A549 (cell line): ENCODE data around the gene KCNMA1. TPM values are rescaled to one million over a fixed set of nuclear protein-coding genes. Genes with fewer than 3 reads are reported as not detected.

Source experiments
- ATAC-seq, 2 experiments: fragments of 200-7000 bp in 1 of 2; fragments of >200 bp in 1 of 2; cut with Nextera tagmentation in 1 of 2; cut with Tn5 transposase in 1 of 2; 3 replicates each; pipeline versions ENCODE4 v1.8.0 to v1.9.1; 2018 to 2020; ENCODE audit warnings: mild to moderate bottlenecking in 1 of 2, moderate library complexity in 1 of 2
- CTCF ChIA-PET: fragments of 300-600 bp; sonication (Branson Sonifier 250); formaldehyde crosslinking; extraction: SDS; loops from one replicate; lab custom pipeline; 2021; ENCODE audit warnings: antibody characterized with exemption, inconsistent platforms; lab: Yijun Ruan, JAX
- POLR2A ChIA-PET: fragments of 350-600 bp; formaldehyde crosslinking; extraction: SDS; loops from one replicate; lab custom pipeline; 2021; ENCODE audit warnings: antibody characterized with exemption, inconsistent platforms; lab: Yijun Ruan, JAX
- DNase-seq, 2 experiments: peaks; one replicate each; pipeline versions ENCODE4 v3.0.0 to v3.0.0-alpha.2; 2011 to 2016; ENCODE audit warnings: low read depth in 1 of 2, low spot score in 1 of 2
- FAIRE-seq: peaks from 2 replicates; lab custom pipeline; 2011; peaks lifted over from hg19 to GRCh38; lab: Jason Lieb, UNC
- H3K27ac ChIP-seq, 2 experiments: fragments of >200 bp; sonication (Bioruptor Twin); formaldehyde crosslinking; 3 replicates each; pipeline ENCODE4 v1.5.1; 2016 to 2017
- H3K4me1 ChIP-seq: fragments of >200 bp; sonication (Bioruptor Twin); formaldehyde crosslinking; 3 replicates; pipeline ENCODE4 v1.6.1; 2016
- H3K4me2 ChIP-seq: fragments of >200 bp; sonication (Bioruptor Twin); formaldehyde crosslinking; 3 replicates; pipeline ENCODE4 v1.6.1; 2016
- H3K4me3 ChIP-seq: fragments of >200 bp; sonication (Bioruptor Twin); formaldehyde crosslinking; 3 replicates; pipeline ENCODE4 v1.5.1; 2016
- H3K9me3 ChIP-seq: fragments of >200 bp; sonication (Bioruptor Twin); formaldehyde crosslinking; 3 replicates; pipeline ENCODE4 v1.6.1; 2016
- CHD4 ChIP-seq: fragments of 200-600 bp; sonication (generic); IDR thresholded peaks from 2 replicates; pipeline ENCODE4 v1.6.1; 2016; ENCODE audit warnings: antibody characterized with exemption, mild to moderate bottlenecking, borderline replicate concordance
- EP300 ChIP-seq, 2 experiments: fragments of >200 bp; sonication (Bioruptor Twin); formaldehyde crosslinking; IDR thresholded peaks; 2 replicates in 1 of 2; 3 replicates in 1 of 2; pipeline ENCODE4 v1.6.1; 2016 to 2017
- FOSB ChIP-seq: fragments of 250-450 bp; sonication (Bioruptor Pico); IDR thresholded peaks from 2 replicates; pipeline ENCODE4 v1.5.0; 2020; ENCODE audit warnings: mild to moderate bottlenecking, moderate library complexity
- FOXS1 ChIP-seq: fragments of 250-450 bp; sonication (Bioruptor Pico); IDR thresholded peaks from 2 replicates; pipeline ENCODE4 v1.5.0; 2020; ENCODE audit warnings: mild to moderate bottlenecking, moderate library complexity
- GATA3 ChIP-seq: IDR thresholded peaks from 2 replicates; pipeline ENCODE4 v1.6.1; 2012; ENCODE audit warnings: borderline replicate concordance
- HDAC2 ChIP-seq: fragments of 200-600 bp; sonication (generic); IDR thresholded peaks from 2 replicates; pipeline ENCODE4 v1.6.1; 2016
- HOXB5 ChIP-seq: fragments of 250-450 bp; sonication (Bioruptor Pico); IDR thresholded peaks from 2 replicates; pipeline ENCODE4 v1.5.0; 2020; ENCODE audit warnings: mild to moderate bottlenecking, moderate library complexity
- MAFK ChIP-seq: fragments of 450-650 bp; IDR thresholded peaks from 2 replicates; pipeline ENCODE4 v1.6.1; 2014; ENCODE audit not compliant: partially characterized antibody
- NFE2L2 ChIP-seq: fragments of 150-350 bp; conservative IDR thresholded peaks from 2 replicates; pipeline ENCODE4 v1.6.1; 2014; ENCODE audit warnings: low read length
- NR3C1 ChIP-seq: fragments of >200 bp; sonication (Bioruptor Twin); formaldehyde crosslinking; IDR thresholded peaks from 3 replicates; pipeline ENCODE4 v1.6.1; 2017
- PHF8 ChIP-seq: fragments of 200-600 bp; sonication (generic); IDR thresholded peaks from 2 replicates; pipeline ENCODE4 v1.6.1; 2016; ENCODE audit warnings: low read depth, mild to moderate bottlenecking, antibody characterized with exemption, moderate library complexity, borderline replicate concordance
- RAD21 ChIP-seq, 2 experiments: fragments of >200 bp in 1 of 2; sonication (Bioruptor Twin) in 1 of 2; formaldehyde crosslinking in 1 of 2; IDR thresholded peaks in 1 of 2; conservative IDR thresholded peaks in 1 of 2; 2 replicates in 1 of 2; 3 replicates in 1 of 2; pipeline ENCODE4 v1.6.1; 2012 to 2018; ENCODE audit warnings: inconsistent platforms in 1 of 2
- RARB ChIP-seq: fragments of 250-450 bp; sonication (Bioruptor Pico); IDR thresholded peaks from 2 replicates; pipeline ENCODE4 v1.8.0; 2021; ENCODE audit warnings: mild to moderate bottlenecking, moderate library complexity
- RNF2 ChIP-seq: fragments of 200-600 bp; sonication (generic); IDR thresholded peaks from 2 replicates; pipeline ENCODE4 v1.6.1; 2016; ENCODE audit warnings: low read depth, mild to moderate bottlenecking, antibody characterized with exemption, moderate library complexity, borderline replicate concordance
- TFCP2L1 ChIP-seq: fragments of 250-450 bp; sonication (Bioruptor Pico); IDR thresholded peaks from 2 replicates; pipeline ENCODE4 v1.5.0; 2021; ENCODE audit warnings: mild to moderate bottlenecking
- TP53 ChIP-seq: fragments of 250-450 bp; sonication (Bioruptor Pico); IDR thresholded peaks from 2 replicates; pipeline ENCODE4 v1.5.0; 2021; ENCODE audit warnings: mild to moderate bottlenecking, moderate library complexity
- ZC3H11A ChIP-seq: fragments of 450-650 bp; IDR thresholded peaks from 2 replicates; pipeline ENCODE4 v1.6.1; 2014; ENCODE audit warnings: antibody characterized with exemption, mild to moderate bottlenecking
- ZSCAN20 ChIP-seq: fragments of 250-450 bp; sonication (Bioruptor Pico); IDR thresholded peaks from 2 replicates; pipeline ENCODE4 v1.8.0; 2022; ENCODE audit warnings: mild to moderate bottlenecking, moderate library complexity
- WGBS: methylation state at CpG from one replicate; pipeline ENCODE4 v1.1.6; 2017; ENCODE audit errors: missing lambda C conversion rate; 5-methylcytosine and 5-hydroxymethylcytosine counted together
- polyA plus RNA-seq, 4 experiments: library from polyadenylated mRNA; depleted of rRNA in 3 of 4; stranded (reverse); fragments of >200 nt; fragmentation: RNase III in 1 of 4; extraction: RNeasy Plus Mini Kit Qiagen cat#74134 plus additional on column Dnase treatment in 1 of 4; gene quantifications; 2 replicates in 3 of 4; 3 replicates in 1 of 4; pipeline ENCODE4 v1.2.3, GENCODE V29; 2011 to 2017
- TF ChIP-seq, protein P1 (sequence below): fragments of >200 bp; sonication (Bioruptor Twin); formaldehyde crosslinking; IDR thresholded peaks from 3 replicates; pipeline ENCODE4 v1.5.1; 2016
- TF ChIP-seq, protein P2 (sequence below): fragments of 250-450 bp; sonication (Bioruptor Pico); IDR thresholded peaks from 2 replicates; pipeline ENCODE4 v1.5.0; 2020; ENCODE audit warnings: low read depth, mild to moderate bottlenecking, moderate library complexity
- TF ChIP-seq, protein P3 (sequence below): IDR thresholded peaks from 2 replicates; pipeline ENCODE4 v1.6.1; 2012
- TF ChIP-seq, protein P4 (sequence below): IDR thresholded peaks from 2 replicates; pipeline ENCODE4 v1.6.1; 2012
- TF ChIP-seq, protein P5 (sequence below): fragments of 200-600 bp; sonication (generic); IDR thresholded peaks from 2 replicates; pipeline ENCODE4 v1.6.1; 2016; ENCODE audit warnings: antibody characterized with exemption, mild to moderate bottlenecking, moderate library complexity

The KCNMA1 gene
- polyA plus RNA-seq, 2 of the 4 experiments (the other 2 are of a cell fraction) = 14.9 to 30.6 TPM

DNA sequence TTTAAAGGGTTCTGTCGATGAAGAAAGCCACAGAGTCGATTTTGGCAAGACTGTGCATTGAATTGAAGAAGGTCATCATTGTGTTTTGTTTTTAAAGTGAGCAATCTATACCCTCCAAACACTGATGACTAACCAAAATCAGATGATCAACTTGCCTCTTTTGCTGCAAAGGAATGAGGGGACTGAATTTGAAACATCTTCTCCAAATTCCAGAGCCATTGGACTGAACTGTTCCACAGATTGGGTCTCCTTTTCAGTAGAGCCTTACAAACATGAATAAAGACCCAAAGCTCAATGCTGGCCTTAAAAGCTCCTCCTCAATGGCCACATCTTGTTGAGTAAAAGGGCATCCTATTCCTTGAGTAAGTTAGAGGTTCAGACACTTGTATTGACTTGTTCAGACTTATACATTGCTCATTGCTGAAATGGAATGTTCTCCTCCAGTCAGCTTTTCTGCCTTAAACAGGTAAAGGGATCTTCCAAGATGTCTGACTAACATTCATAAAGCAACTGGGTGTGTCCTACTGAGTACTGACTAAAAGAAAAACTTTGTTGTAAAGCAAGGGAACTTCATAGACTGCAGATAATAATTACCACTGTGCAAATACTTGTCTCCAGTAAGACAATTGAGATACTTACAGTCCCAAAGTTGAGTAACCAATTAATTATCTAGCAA, 630.6 kb downstream of the KCNMA1 start:
- H3K4me2 ChIP-seq = no peak overlapping the region
- CTCF ChIA-PET = interaction anchor here (1.4 to 3.3 kb wide), 4 partner anchors 11 to 35 kb away, joined by 3 to 23 read pairs (median 14); no protein-coding TSS in a partner anchor
- POLR2A ChIA-PET = no interaction called here

GRCh38 chr10:77005871-77006270, 631.7 kb downstream of the KCNMA1 start:
- no peak for ATAC-seq
- no peaks in the 10 kb centered on the region for H3K9me3 ChIP-seq
- no peak for DNase-seq
- H3K27ac ChIP-seq = no peak overlapping the region
- TF ChIP-seq, protein P1, sequence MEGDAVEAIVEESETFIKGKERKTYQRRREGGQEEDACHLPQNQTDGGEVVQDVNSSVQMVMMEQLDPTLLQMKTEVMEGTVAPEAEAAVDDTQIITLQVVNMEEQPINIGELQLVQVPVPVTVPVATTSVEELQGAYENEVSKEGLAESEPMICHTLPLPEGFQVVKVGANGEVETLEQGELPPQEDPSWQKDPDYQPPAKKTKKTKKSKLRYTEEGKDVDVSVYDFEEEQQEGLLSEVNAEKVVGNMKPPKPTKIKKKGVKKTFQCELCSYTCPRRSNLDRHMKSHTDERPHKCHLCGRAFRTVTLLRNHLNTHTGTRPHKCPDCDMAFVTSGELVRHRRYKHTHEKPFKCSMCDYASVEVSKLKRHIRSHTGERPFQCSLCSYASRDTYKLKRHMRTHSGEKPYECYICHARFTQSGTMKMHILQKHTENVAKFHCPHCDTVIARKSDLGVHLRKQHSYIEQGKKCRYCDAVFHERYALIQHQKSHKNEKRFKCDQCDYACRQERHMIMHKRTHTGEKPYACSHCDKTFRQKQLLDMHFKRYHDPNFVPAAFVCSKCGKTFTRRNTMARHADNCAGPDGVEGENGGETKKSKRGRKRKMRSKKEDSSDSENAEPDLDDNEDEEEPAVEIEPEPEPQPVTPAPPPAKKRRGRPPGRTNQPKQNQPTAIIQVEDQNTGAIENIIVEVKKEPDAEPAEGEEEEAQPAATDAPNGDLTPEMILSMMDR = no peak
- TF ChIP-seq, protein P2, sequence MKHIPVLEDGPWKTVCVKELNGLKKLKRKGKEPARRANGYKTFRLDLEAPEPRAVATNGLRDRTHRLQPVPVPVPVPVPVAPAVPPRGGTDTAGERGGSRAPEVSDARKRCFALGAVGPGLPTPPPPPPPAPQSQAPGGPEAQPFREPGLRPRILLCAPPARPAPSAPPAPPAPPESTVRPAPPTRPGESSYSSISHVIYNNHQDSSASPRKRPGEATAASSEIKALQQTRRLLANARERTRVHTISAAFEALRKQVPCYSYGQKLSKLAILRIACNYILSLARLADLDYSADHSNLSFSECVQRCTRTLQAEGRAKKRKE (CRISPR knock-in tag) = no peak
- TF ChIP-seq NFE2L2 (no peak), PHF8 (no peak), ZC3H11A (no peak), ZSCAN20 (CRISPR knock-in tag) (no peak), RARB (CRISPR knock-in tag) (no peak), HDAC2 (no peak), TP53 (CRISPR knock-in tag) (no peak), HOXB5 (CRISPR knock-in tag) (no peak), GATA3 (no peak), EP300 (IDR thresholded peaks at IDR 0.05) (no peak), RAD21 (conservative IDR thresholded peaks at IDR 0.05 in 1 of 2, IDR thresholded peaks at IDR 0.05 in 1 of 2) (no peak), TFCP2L1 (CRISPR knock-in tag) (no peak), FOSB (no peak), RNF2 (no peak)
- TF ChIP-seq, protein P3, sequence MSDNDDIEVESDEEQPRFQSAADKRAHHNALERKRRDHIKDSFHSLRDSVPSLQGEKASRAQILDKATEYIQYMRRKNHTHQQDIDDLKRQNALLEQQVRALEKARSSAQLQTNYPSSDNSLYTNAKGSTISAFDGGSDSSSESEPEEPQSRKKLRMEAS = no peak
- H3K4me1 ChIP-seq = no peaks in the 10 kb centered on the region
- ChIA-PET CTCF (interaction anchor here (1.1 to 3.3 kb wide), 9 partner anchors 8 to 318 kb away, joined by 3 to 23 read pairs (median 7); no protein-coding TSS in a partner anchor), POLR2A (no interaction called here)
- no peak overlapping the region for H3K4me3 ChIP-seq
- no peak for FAIRE-seq
- H3K4me2 ChIP-seq = no peak overlapping the region

More for the DNA sequence above, 630.6 kb downstream of the KCNMA1 start:
- DNase-seq = no peak
- Histone ChIP-seq H3K9me3 (no peaks in the 10 kb centered on the region), H3K27ac (no peak overlapping the region), H3K4me3 (no peak overlapping the region), H3K4me1 (no peaks in the 10 kb centered on the region)
- TF ChIP-seq ZSCAN20 (CRISPR knock-in tag) = no peak
- no peak for TF ChIP-seq NR3C1
- TF ChIP-seq FOXS1 (CRISPR knock-in tag) = no peak
- TF ChIP-seq, protein P4, sequence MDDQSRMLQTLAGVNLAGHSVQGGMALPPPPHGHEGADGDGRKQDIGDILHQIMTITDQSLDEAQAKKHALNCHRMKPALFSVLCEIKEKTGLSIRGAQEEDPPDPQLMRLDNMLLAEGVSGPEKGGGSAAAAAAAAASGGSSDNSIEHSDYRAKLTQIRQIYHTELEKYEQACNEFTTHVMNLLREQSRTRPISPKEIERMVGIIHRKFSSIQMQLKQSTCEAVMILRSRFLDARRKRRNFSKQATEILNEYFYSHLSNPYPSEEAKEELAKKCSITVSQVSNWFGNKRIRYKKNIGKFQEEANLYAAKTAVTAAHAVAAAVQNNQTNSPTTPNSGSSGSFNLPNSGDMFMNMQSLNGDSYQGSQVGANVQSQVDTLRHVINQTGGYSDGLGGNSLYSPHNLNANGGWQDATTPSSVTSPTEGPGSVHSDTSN = no peak
- TF ChIP-seq, protein P1 = no peak
- TF ChIP-seq CHD4 = no peak
- TF ChIP-seq HDAC2 = no peak
- TF ChIP-seq MAFK = no peak
- TF ChIP-seq, protein P5, sequence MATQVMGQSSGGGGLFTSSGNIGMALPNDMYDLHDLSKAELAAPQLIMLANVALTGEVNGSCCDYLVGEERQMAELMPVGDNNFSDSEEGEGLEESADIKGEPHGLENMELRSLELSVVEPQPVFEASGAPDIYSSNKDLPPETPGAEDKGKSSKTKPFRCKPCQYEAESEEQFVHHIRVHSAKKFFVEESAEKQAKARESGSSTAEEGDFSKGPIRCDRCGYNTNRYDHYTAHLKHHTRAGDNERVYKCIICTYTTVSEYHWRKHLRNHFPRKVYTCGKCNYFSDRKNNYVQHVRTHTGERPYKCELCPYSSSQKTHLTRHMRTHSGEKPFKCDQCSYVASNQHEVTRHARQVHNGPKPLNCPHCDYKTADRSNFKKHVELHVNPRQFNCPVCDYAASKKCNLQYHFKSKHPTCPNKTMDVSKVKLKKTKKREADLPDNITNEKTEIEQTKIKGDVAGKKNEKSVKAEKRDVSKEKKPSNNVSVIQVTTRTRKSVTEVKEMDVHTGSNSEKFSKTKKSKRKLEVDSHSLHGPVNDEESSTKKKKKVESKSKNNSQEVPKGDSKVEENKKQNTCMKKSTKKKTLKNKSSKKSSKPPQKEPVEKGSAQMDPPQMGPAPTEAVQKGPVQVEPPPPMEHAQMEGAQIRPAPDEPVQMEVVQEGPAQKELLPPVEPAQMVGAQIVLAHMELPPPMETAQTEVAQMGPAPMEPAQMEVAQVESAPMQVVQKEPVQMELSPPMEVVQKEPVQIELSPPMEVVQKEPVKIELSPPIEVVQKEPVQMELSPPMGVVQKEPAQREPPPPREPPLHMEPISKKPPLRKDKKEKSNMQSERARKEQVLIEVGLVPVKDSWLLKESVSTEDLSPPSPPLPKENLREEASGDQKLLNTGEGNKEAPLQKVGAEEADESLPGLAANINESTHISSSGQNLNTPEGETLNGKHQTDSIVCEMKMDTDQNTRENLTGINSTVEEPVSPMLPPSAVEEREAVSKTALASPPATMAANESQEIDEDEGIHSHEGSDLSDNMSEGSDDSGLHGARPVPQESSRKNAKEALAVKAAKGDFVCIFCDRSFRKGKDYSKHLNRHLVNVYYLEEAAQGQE = no peak
- 9% methylated on average over 2 of the region's 2 CpGs for WGBS
- ATAC-seq = no peak
- no peak for FAIRE-seq
